ENCODE measurements around the gene HTT. TPM values are rescaled to one million over a fixed set of nuclear protein-coding genes. Genes with fewer than 3 reads are reported as not detected.
A peak's percentile ranks its signal among the peaks of the same experiment; 100 is the strongest.

Gene HTT
- total and polyA plus RNA-seq, 9 of the 15 experiments (the other 6 are each of a cell fraction or from before 2014, with no cell fraction given) = 0.66 to 31.6 (median 14.7) TPM

DNA sequence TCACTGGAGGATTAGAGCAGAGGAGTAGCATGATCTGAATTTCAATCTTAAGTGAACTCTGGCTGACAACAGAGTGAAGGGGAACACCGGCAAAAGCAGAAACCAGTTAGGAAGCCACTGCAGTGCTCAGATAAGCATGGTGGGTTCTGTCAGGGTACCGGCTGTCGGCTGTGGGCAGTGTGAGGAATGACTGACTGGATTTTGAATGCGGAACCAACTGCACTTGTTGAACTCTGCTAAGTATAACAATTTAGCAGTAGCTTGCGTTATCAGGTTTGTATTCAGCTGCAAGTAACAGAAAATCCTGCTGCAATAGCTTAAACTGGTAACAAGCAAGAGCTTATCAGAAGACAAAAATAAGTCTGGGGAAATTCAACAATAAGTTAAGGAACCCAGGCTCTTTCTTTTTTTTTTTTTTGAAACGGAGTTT lies 5.2 kb downstream of the HTT start (continued):
- TF ChIP-seq MITF (IDR thresholded peaks at IDR 0.05) = no peak
- TF ChIP-seq YY1 (IDR thresholded peaks at IDR 0.05; ENCODE audit: borderline replicate concordance in 1 of 3, control insufficient read depth in 1 of 3, extremely low read depth in 1 of 3, insufficient read depth in 3 of 3, insufficient read length in 1 of 3, insufficient replicate concordance in 2 of 3, low read depth in 1 of 3, low read length in 2 of 3) = no peak
- TF ChIP-seq, protein P1, sequence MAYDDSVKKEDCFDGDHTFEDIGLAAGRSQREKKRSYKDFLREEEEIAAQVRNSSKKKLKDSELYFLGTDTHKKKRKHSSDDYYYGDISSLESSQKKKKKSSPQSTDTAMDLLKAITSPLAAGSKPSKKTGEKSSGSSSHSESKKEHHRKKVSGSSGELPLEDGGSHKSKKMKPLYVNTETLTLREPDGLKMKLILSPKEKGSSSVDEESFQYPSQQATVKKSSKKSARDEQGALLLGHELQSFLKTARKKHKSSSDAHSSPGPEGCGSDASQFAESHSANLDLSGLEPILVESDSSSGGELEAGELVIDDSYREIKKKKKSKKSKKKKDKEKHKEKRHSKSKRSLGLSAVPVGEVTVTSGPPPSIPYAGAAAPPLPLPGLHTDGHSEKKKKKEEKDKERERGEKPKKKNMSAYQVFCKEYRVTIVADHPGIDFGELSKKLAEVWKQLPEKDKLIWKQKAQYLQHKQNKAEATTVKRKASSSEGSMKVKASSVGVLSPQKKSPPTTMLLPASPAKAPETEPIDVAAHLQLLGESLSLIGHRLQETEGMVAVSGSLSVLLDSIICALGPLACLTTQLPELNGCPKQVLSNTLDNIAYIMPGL (CRISPR knock-in tag; IDR thresholded peaks at IDR 0.05) = no peak
- TF ChIP-seq SFPQ (IDR thresholded peaks at IDR 0.05; ENCODE audit: low read depth, low read length) = no peak
- no peak for TF ChIP-seq TRIM25 (IDR thresholded peaks at IDR 0.05; ENCODE audit: borderline replicate concordance)
- TF ChIP-seq, protein P2, sequence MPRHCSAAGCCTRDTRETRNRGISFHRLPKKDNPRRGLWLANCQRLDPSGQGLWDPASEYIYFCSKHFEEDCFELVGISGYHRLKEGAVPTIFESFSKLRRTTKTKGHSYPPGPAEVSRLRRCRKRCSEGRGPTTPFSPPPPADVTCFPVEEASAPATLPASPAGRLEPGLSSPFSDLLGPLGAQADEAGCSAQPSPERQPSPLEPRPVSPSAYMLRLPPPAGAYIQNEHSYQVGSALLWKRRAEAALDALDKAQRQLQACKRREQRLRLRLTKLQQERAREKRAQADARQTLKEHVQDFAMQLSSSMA (CRISPR knock-in tag; IDR thresholded peaks at IDR 0.05) = no peak
- TF ChIP-seq GTF2E2 (tag; IDR thresholded peaks at IDR 0.05) = no peak
- TF ChIP-seq, protein P3, sequence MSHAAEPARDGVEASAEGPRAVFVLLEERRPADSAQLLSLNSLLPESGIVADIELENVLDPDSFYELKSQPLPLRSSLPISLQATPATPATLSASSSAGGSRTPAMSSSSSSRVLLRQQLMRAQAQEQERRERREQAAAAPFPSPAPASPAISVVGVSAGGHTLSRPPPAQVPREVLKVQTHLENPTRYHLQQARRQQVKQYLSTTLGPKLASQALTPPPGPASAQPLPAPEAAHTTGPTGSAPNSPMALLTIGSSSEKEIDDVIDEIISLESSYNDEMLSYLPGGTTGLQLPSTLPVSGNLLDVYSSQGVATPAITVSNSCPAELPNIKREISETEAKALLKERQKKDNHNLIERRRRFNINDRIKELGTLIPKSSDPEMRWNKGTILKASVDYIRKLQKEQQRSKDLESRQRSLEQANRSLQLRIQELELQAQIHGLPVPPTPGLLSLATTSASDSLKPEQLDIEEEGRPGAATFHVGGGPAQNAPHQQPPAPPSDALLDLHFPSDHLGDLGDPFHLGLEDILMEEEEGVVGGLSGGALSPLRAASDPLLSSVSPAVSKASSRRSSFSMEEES (CRISPR knock-in tag; IDR thresholded peaks at IDR 0.05) = no peak
- peak; percentile 26 for TF ChIP-seq RBM25 (IDR thresholded peaks at IDR 0.05; ENCODE audit: low read depth, low read length, severe bottlenecking)
- TF ChIP-seq ZNF165 (CRISPR knock-in tag; IDR thresholded peaks at IDR 0.05; ENCODE audit: borderline replicate concordance) = no peak
- no peak for TF ChIP-seq ZFX (CRISPR knock-in tag; IDR thresholded peaks at IDR 0.05)
- TF ChIP-seq HNRNPL (IDR thresholded peaks at IDR 0.05; ENCODE audit: low read depth, low read length) = no peak
- TF ChIP-seq, protein P4, sequence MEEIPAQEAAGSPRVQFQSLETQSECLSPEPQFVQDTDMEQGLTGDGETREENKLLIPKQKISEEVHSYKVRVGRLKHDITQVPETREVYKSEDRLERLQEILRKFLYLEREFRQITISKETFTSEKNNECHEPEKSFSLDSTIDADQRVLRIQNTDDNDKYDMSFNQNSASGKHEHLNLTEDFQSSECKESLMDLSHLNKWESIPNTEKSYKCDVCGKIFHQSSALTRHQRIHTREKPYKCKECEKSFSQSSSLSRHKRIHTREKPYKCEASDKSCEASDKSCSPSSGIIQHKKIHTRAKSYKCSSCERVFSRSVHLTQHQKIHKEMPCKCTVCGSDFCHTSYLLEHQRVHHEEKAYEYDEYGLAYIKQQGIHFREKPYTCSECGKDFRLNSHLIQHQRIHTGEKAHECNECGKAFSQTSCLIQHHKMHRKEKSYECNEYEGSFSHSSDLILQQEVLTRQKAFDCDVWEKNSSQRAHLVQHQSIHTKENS (CRISPR knock-in tag; IDR thresholded peaks at IDR 0.05) = no peak
- TF ChIP-seq RBM14 (IDR thresholded peaks at IDR 0.05; ENCODE audit: borderline replicate concordance, insufficient read depth, low read depth, low read length) = no peak
- TF ChIP-seq ZKSCAN3 (CRISPR knock-in tag; IDR thresholded peaks at IDR 0.05) = no peak
- no peak for TF ChIP-seq ELF4 (CRISPR knock-in tag; IDR thresholded peaks at IDR 0.05)
